GM21360 (cell line): Measurements from ENCODE around the gene TFCP2L1.

Experiments
- ATAC-seq: cut with Tn5 transposase; IDR thresholded peaks from one replicate; pipeline ENCODE4 v1.9.1; 2021; ENCODE audit warnings: mild to moderate bottlenecking, moderate library complexity; ENCODE audit not compliant: unreplicated experiment

TFCP2L1 gene

GRCh38 chr2:121200011-121200347 lies 85.0 kb downstream of the TFCP2L1 start:
- no peak for ATAC-seq

GRCh38 chr2:121199281-121200010 lies 85.6 kb downstream of the TFCP2L1 start:
- ATAC-seq, result no peak

GRCh38 chr2:121197369-121198091 lies 87.5 kb downstream of the TFCP2L1 start:
- no peak for ATAC-seq

- no peak for ATAC-seq
These were observed 88.2 kb downstream of the TFCP2L1 start for GRCh38 chr2:121196849-121197155.

- ATAC-seq, result no peak
These were observed 88.7 kb downstream of the TFCP2L1 start for GRCh38 chr2:121196132-121196848.

- no peak for ATAC-seq
These were observed 90.0 kb downstream of the TFCP2L1 start for GRCh38 chr2:121195036-121195435.

GRCh38 chr2:121194626-121195025 lies 90.4 kb downstream of the TFCP2L1 start:
- no peak for ATAC-seq

GRCh38 chr2:121193185-121193584 lies 91.8 kb downstream of the TFCP2L1 start:
- no peak for ATAC-seq

- no peak for ATAC-seq
These were observed 92.4 kb downstream of the TFCP2L1 start for GRCh38 chr2:121192576-121192975.

- no peak for ATAC-seq
These were observed 93.5 kb downstream of the TFCP2L1 start for GRCh38 chr2:121191191-121192170.

- no peak for ATAC-seq
These were observed 95.2 kb downstream of the TFCP2L1 start for GRCh38 chr2:121189661-121190381.

GRCh38 chr2:121189011-121189410 lies 96.0 kb downstream of the TFCP2L1 start:
- ATAC-seq, result no peak

GRCh38 chr2:121187982-121188411 lies 97.0 kb downstream of the TFCP2L1 start:
- no peak for ATAC-seq

GRCh38 chr2:121187351-121187981 lies 97.5 kb downstream of the TFCP2L1 start:
- ATAC-seq, result no peak

- no peak for ATAC-seq
These were observed 98.7 kb downstream of the TFCP2L1 start for GRCh38 chr2:121186261-121186660.

GRCh38 chr2:121185571-121186074 lies 99.4 kb downstream of the TFCP2L1 start:
- no peak for ATAC-seq

- no peak for ATAC-seq
These were observed 99.9 kb downstream of the TFCP2L1 start for GRCh38 chr2:121185111-121185510.

GRCh38 chr2:121184248-121184862 lies 100.6 kb downstream of the TFCP2L1 start:
- no peak for ATAC-seq

- no peak for ATAC-seq
These were observed 102.5 kb downstream of the TFCP2L1 start for GRCh38 chr2:121182520-121182919.
